Measurements from ENCODE around the gene KLB.

KLB gene

DNA sequence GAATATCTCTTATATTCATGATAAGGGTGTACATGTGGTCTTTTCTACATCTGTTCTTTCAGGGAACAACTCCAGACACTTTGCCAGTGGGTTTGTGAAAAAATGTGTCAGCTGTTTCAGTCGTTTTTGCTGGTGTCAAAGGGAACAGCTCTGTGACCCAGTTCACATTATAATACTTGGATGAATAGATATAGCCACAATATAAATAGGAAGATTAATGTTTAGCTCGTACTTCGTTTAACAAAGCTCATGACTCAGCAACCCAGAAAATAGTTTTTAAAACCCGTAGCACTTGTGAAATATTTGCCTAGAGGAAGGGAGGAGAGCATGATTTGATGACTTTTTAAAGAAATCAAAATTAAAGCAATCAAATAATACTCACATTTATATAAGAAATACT is 60.0 kb downstream of the KLB start:
- no peak for DNase-seq

DNA sequence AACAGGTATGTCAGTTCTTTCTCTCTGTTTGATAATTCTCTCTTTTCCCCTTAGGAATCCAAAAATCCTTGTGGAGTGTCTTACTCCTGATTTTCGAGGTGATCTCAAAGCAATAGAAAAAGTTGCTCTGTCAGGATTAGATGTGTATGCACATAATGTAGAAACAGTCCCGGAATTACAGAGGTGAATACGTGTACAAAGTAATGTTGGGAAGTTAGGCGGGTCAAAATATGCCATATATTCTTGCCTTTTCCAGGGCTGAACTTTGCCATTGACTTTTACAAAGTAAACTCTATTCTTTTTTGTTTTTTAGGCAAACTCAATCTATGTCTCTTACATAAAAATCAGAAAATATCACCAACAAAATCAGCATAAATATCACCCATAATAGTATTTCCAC is 60.7 kb downstream of the KLB start:
- DNase-seq, result no peak

DNA sequence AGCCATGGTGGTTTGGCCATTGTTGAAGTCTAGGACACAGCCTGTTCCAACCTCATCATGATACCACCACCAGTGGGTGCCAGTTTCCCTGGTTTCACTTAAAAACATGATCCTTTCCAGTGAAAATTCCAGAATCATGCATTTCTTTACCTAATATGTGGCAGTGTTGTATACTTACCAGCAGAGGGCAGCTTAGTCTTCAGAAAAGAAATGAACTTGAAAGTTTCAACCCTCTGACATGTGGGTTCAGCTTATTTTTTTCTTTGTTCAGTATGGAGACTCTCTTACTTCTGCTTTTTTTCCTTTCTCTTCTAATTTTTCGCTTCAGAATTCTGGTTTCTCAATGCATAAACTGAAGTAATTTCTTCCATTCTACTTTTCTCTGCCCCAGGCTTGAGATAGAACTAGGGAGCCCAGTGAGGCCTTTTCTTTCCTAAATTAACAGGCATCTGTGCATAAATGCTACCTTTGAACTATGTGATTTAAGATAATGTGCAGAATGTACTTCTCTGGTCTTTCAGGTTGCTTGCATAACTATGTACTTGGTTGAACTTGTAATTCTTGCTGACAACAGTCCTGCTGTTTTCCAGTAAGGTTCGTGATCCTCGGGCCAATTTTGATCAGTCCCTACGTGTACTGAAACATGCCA is 62.8 kb downstream of the KLB start:
- DNase-seq, result no peak

DNA sequence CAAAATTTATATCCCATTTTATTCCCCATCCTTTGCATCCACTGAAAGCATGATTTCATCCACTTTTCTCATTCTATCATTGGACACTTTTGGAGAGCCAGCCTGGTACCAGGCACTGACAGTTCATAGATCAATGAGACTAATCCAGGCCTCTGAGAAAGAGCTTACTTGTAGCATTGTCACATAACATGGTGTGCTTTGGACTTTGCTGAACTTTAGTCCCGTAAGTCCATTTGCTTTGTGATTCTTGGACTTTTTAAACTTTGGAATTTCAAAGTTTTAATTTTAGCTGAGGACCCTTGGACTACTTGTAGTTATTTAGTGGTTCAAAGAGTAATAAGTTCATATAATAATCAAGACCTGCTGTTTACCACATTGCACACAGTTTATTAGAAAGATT is 63.7 kb downstream of the KLB start:
- no peak for DNase-seq

DNA sequence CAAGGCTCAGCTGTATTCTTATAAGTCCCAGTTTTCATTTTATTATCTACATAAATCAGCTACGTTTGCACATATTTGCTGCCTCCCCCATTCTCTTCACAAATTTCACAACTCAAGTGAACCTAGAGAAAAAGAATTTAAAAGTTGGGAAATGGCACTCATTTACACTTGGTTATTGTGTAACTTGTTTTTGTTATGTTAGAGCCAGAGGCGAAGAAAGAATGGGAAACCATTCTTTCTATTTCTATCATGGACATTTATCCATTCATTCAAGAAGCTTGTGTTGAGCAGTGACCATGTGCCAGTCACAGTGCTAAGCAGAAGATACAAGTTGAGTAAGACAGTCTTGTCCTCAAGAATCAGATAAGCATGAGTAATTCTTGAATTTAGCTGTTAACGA is 65.7 kb downstream of the KLB start:
- DNase-seq, result no peak

DNA sequence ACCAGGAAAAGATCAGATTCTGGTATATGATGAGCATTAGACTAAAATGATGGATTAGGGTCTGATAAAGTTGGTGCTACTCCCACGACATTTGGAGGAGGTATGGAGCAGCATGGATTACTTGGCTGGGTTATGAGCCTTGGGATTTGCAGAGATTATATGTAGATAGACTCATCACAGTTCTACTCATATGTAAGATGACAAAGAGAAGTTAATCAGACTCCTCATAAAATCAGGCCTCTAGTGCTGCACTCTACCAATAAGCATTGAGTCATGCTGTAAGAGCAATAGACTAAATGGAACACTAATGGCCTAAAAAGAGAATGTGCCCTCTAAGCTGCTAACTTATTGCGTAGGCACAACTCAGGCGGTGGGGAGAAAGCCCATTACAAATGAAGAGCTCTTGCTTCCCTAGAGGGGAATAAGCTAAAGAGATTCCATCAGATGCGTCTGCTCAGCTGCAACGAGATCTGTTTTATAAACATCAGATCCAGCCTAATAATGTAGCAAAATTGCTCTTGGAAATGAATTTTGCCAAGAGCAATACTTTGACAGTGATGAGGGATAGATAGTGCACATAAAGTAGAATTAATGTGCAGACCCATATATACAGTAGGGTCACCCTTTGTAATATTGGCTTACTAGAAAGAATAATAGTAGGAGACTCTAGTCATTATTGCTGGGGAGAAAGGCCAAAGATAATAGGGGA is 69.6 kb downstream of the KLB start:
- DNase-seq, result no peak

DNA sequence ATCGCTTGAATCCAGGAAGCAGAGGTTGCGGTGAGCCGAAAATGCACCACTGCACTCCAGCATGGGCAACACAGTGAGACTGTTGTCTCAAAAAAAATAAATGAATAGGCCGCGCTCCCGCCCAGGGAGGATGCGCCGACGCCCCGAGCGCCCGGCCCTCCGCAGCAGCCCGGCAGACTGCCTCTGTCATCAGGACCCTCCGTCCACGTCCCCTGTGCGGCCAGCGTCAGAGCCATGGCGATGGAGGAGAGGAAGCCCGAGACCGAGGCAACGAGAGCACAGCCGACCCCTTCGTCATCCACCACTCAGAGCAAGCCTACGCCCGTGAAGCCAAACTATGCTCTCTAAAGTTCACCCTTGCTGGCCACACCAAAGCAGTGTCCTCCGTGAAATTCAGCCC is 73.5 kb downstream of the KLB start:
- no peak for DNase-seq

DNA sequence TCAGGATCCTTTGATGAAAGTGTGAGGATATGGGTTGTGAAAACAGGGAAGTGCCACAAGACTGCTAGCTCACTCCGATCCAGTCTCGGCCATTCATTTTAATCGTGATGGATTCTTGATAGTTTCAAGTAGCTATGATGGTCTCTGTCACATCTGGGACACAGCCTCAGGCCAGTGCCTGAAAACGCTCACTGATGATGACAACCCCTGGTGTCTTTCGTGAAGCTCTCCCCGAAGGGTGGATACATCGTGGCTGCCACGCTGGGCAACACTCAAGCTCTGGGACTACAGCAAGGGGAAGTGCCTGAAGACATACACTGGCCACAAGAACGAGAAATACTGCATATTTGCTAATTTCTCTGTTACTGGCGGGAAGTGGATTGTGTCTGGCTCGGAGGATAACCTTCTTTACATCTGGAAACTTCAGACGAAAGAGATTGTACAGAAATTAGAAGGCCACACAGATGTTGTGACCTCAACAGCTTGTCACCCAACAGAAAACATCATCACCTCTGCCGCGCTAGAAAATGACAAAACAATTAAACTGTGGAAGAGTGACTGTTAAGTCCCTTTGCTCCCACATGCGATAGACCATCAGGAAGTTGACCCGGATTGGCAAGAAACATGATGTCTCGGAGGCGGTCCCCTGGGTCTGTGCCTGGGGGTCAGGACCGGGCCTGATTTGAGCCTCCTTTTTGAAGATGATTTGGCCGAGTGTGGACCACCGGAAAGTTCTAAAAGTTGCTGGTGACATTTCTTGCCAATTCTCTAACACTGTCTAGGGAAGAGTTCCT is 74.4 kb downstream of the KLB start:
- DNase-seq, result no peak

DNA sequence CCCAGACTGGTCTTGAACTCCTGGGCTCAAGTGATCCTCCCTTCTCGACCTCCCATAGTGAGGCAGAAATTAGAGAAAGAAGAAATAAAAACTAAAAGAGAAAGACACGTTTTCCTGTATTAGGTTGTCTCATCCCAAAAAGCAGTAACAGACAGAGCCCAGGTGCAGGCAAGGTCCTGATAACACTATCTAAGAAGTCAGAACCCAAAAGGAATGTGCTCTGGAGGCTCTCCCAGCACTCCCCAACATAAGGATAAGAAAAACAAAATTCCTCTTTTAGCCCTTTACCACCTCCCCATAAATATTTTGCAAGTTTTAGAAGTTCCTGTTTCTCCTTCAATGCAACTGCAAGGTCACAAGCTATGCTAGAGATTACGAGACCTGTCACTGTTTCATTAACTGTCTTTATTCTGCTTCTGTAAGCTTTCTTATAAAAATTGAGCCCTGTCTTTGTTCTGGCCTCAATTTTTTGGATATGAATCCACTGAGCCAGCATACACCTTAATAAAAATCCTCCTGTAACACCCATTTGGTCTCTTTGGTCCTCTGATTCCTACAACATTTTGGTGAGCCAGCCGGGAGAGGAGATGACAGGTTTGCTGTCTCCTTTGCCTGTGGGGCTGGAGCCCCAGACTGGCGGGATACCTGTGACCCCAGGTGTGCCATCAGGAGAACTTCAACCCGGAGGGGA is 78.0 kb downstream of the KLB start:
- DNase-seq, result no peak

DNA sequence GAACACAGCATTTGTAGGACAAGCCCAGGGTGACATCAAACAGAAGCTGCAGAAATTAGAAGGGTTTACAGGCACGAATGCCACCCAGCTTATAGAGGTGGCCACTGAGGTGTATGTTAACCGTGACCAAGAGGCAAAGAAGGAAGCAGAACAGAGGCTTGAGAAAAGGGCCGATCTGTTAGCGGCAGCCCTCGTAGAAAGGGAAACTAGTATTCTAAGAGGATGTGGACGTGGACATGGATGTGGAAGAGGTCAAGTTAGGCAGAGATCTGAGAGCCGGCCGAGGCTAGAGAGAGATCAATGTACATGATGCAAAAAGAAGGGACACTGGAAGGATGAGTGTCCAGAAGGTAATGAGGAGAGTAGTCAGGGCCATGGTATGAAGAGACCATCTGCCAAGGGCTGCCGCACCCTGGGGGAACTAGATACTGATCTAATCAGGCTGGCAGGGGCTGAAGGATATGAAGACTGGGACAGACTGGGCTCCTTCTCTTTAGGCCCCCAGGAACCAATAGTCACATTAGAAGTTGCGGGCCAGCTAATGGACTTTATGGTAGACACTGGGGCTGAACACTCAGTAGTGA is 79.6 kb downstream of the KLB start:
- DNase-seq, result no peak

DNA sequence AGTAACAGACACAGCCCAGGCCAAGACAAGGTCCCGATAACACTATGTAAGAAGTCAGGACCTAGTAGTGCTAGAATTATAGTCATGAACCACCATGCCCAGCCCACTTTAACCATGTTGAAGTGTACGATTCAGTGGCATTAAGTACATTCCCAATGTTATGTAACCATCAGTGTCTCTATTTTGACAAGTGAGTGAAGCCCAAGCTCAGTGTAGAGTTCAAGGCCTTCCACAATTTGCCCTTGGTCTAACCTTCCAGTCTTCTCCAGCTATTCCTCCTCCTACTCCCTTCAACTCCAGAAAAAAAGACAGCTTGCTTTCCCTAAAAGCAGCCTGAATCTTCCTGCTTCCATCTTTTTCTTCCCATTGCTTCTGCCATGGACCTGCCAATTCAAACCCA is 83.6 kb downstream of the KLB start:
- no peak for DNase-seq

DNA sequence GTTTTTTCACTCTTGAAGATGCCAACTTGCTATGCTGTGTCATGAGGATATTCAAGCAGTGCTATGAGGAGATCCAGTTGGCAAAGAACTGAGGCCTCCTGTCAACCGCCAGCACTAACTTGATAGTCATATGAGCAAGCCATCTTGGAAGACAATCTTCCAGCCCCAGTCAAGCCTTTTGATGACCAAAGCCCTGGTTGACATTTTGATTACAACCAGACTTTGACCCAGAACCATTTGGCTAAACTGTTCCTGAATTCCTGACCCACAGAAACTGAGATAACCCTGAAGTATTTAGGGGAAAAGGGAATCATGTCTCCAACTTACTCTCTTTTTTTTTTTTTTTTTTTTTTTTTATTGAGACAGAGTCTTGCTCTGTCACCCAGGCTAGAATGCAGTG is 87.6 kb downstream of the KLB start:
- DNase-seq, result no peak

DNA sequence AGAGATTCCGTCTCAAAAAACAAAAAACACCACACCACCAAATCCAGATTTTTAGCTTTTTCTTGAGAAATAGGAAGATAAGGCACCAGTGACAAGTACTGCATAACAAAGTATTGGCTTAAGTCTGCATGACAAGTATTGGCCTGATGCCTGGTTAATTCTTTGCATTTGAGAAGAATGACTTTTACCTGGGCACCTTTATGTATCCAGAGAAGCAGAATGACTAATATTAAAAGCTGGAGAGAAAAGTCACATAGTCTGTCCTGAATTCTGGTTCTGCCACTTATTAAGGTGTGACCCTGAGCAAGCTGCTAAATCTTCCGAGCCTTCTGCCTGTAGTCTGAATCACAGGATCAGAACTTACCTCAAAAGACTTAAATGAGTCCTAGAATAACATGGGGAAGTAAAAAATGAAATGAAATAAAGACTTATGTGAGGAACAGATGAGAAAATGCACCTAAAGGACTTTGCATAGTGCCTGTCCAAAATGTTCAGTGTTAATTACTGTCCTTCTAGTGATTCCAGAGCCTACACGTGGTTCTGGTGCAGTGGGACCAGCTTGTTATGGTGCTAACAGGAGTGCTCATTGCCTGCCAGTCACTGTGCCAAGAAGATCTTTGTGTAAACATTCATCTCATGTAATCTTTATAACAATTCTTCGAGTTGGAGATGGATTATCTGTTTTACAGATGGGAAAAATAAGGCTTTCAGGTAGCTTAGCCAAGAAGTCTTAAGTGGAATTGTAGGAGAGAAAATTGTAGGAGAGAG is 88.9 kb downstream of the KLB start:
- no peak for DNase-seq

DNA sequence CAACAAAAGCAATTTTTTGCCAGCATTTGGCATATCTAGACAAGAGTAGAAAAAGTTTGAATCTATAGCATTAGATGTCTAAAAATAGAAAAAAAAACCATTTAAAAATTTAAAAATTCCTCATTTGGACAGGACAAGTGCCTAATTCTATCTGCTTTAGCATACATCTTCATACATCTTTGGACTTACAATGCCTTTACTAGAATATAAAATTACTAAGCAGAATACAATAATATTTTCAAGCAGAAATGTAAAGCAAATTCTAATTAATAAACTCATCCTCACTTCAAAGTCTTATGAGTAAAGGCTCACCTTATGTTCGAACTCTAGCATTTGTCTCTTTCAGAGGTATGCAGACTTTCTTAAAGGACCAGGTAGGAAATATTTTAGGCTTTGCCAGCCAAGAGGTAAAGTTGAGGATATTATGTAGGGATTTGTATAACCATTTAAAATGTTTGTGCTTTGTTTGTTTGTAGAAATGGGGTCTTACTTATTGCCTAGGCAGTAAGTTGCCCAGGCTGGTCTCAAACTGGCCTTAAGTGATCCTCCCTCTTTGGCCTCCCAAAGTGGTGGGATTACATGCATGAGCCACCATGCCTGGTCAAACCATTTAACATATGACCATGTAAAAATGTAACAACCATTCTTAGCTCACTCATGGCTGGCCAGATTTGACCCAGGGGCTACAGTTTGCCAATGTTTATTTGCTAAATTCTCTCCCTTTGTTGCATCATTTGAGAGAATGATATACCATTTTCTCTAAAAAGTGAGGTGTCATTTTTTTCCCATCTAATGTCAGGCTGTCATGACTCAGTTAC is 91.4 kb downstream of the KLB start:
- DNase-seq, result no peak

DNA sequence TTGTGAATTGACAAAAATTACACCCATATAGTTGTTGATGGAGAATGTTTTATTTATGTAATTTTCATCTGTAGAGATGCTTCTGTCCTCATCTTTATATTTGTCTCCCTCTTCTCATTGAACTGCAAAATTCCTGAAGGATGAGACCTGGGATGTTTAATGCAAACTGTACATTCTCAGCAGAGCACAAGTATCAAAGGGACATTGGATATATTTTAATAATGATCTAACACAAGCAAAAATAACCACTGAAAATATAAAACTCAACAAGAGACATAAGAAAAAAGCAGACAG is 91.9 kb downstream of the KLB start:
- DNase-seq, result no peak
